CD4-positive, alpha-beta T cell treated with Interleukin-6 for 4 hours (primary cell): ENCODE results near the gene HTRA3.

ENCODE experiments used
- DNase-seq: peaks from one replicate; pipeline ENCODE4 v3.0.0-alpha.2; 2020; ENCODE audit warnings: mixed read lengths

Gene HTRA3

GRCh38 chr4:8297141-8297601 lies 27.6 kb downstream of the HTRA3 start:
- no peak for DNase-seq

- DNase-seq: no peak
These were observed 28.3 kb downstream of the HTRA3 start for GRCh38 chr4:8297691-8298485.

- DNase-seq: no peak
These were observed 31.3 kb downstream of the HTRA3 start for GRCh38 chr4:8300832-8301231.

GRCh38 chr4:8301851-8302730 lies 32.5 kb downstream of the HTRA3 start:
- DNase-seq: no peak

- no peak for DNase-seq
These were observed 33.5 kb downstream of the HTRA3 start for GRCh38 chr4:8303081-8303480.

GRCh38 chr4:8303485-8304281 lies 34.1 kb downstream of the HTRA3 start:
- DNase-seq: no peak

GRCh38 chr4:8304827-8305695 lies 35.5 kb downstream of the HTRA3 start:
- no peak for DNase-seq

- DNase-seq: no peak
These were observed 36.4 kb downstream of the HTRA3 start for GRCh38 chr4:8305851-8306471.

- no peak for DNase-seq
These were observed 37.0 kb downstream of the HTRA3 start for GRCh38 chr4:8306511-8307021.

GRCh38 chr4:8307121-8307520 lies 37.6 kb downstream of the HTRA3 start:
- no peak for DNase-seq

GRCh38 chr4:8307714-8308113 lies 38.2 kb downstream of the HTRA3 start:
- no peak for DNase-seq

GRCh38 chr4:8308144-8308543 lies 38.6 kb downstream of the HTRA3 start:
- no peak for DNase-seq

- no peak for DNase-seq
These were observed 39.6 kb downstream of the HTRA3 start for GRCh38 chr4:8308856-8309771.

GRCh38 chr4:8310306-8310705 lies 40.8 kb downstream of the HTRA3 start:
- DNase-seq: no peak

GRCh38 chr4:8311101-8312068 lies 41.8 kb downstream of the HTRA3 start:
- DNase-seq: no peak

- DNase-seq: no peak
These were observed 42.5 kb downstream of the HTRA3 start for GRCh38 chr4:8312069-8312445.

GRCh38 chr4:8312976-8313375 lies 43.4 kb downstream of the HTRA3 start:
- DNase-seq: no peak

GRCh38 chr4:8314691-8315255 lies 45.2 kb downstream of the HTRA3 start:
- no peak for DNase-seq
